Smooth muscle cell (in vitro differentiated cells): ENCODE measurements around the gene CCL3. TPM values are rescaled to one million over a fixed set of nuclear protein-coding genes. Genes with fewer than 3 reads are reported as not detected.

Source experiments
- DNase-seq: peaks from one replicate; lab custom pipeline; 2025; ENCODE audit not compliant: unreplicated experiment; lab: John Stamatoyannopoulos, UW
- H2AFZ ChIP-seq: fragments of 200-600 bp; sonication (generic); 2 replicates; pipeline ENCODE4 v1.6.0; 2016; ENCODE audit warnings: antibody characterized with exemption, low read depth, mild to moderate bottlenecking
- H3F3A ChIP-seq: fragments of 200-600 bp; sonication (generic); 2 replicates; pipeline ENCODE4 v1.6.0; 2017; ENCODE audit warnings: antibody characterized with exemption, low read depth
- H3K27ac ChIP-seq: fragments of 200-600 bp; sonication (generic); 2 replicates; pipeline ENCODE4 v1.5.1; 2016; ENCODE audit warnings: low read depth, mild to moderate bottlenecking
- H3K27me3 ChIP-seq: fragments of 200-600 bp; sonication (generic); 2 replicates; pipeline ENCODE4 v1.6.1; 2016; ENCODE audit warnings: low read depth, mild to moderate bottlenecking
- H3K36me3 ChIP-seq: fragments of 200-600 bp; sonication (generic); 2 replicates; pipeline ENCODE4 v1.5.1; 2016; ENCODE audit warnings: low read depth
- H3K4me1 ChIP-seq: fragments of 200-600 bp; sonication (generic); 2 replicates; pipeline ENCODE4 v1.5.1; 2016; ENCODE audit warnings: low read depth
- H3K4me2 ChIP-seq: fragments of 200-600 bp; sonication (generic); 2 replicates; pipeline ENCODE4 v1.6.0; 2016; ENCODE audit warnings: mild to moderate bottlenecking
- H3K4me3 ChIP-seq: fragments of 200-600 bp; sonication (generic); 2 replicates; pipeline ENCODE4 v1.5.1; 2016; ENCODE audit warnings: mild to moderate bottlenecking
- H3K79me2 ChIP-seq: fragments of 200-600 bp; sonication (generic); 2 replicates; pipeline ENCODE4 v1.6.0; 2016; ENCODE audit warnings: low read depth, mild to moderate bottlenecking
- H3K9ac ChIP-seq: fragments of 200-600 bp; sonication (generic); 2 replicates; pipeline ENCODE4 v1.6.0; 2016; ENCODE audit warnings: low read depth
- H3K9me3 ChIP-seq: fragments of 200-600 bp; sonication (generic); replicated peaks from 2 replicates; pipeline ENCODE4 v1.5.1; 2016; ENCODE audit warnings: low read depth
- H4K20me1 ChIP-seq: fragments of 200-600 bp; sonication (generic); 2 replicates; pipeline ENCODE4 v1.6.0; 2016; ENCODE audit warnings: low read depth
- CTCF ChIP-seq: fragments of 200-600 bp; sonication (generic); IDR thresholded peaks from 2 replicates; pipeline ENCODE4 v1.5.1; 2017; ENCODE audit warnings: borderline replicate concordance, mild to moderate bottlenecking, antibody characterized with exemption; ENCODE audit not compliant: insufficient read depth, poor library complexity, severe bottlenecking
- WGBS: methylation state at CpG from one replicate; pipeline ENCODE4 v1.1.7; 2016; ENCODE audit warnings: low lambda C conversion rate; 5-methylcytosine and 5-hydroxymethylcytosine counted together
- polyA plus RNA-seq: library from polyadenylated mRNA; unstranded; fragments of >200 nt; fragmentation: Nextera tagmentation; extraction: Ambion mirVana; gene quantifications from 2 replicates; pipeline ENCODE4 v1.2.1, GENCODE V29; 2016
- total RNA-seq: library from RNA; depleted of rRNA; stranded (reverse); fragments of >200 nt; gene quantifications from 2 replicates; pipeline ENCODE4 v1.2.3, GENCODE V29; 2014

CCL3 gene
- total and polyA plus RNA-seq, 2 experiments from 2014 or later = 0.63 to 1.3 TPM

- Histone ChIP-seq H3F3A (no peaks in the 10 kb centered on the region), H3K79me2 (no peaks in the 10 kb centered on the region), H4K20me1 (no peaks in the 10 kb centered on the region), H3K9me3 (no peaks in the 10 kb centered on the region), H3K27me3 (peaks cover 21% of the 10 kb centered on the region), H3K9ac (no peak overlapping the region), H2AFZ (no peak overlapping the region), H3K36me3 (no peaks in the 10 kb centered on the region), H3K4me2 (no peak overlapping the region), H3K27ac (no peak overlapping the region), H3K4me1 (no peaks in the 10 kb centered on the region), H3K4me3 (no peak overlapping the region)
- 76% methylated on average over 2 of the region's 2 CpGs for WGBS
- no peak for TF ChIP-seq CTCF
- no peak for DNase-seq
These were observed 41.5 kb upstream of the CCL3 start for GRCh38 chr17:36131421-36131820.

- Histone ChIP-seq H3K4me2 (no peak overlapping the region), H4K20me1 (no peaks in the 10 kb centered on the region), H2AFZ (no peak overlapping the region), H3K9me3 (no peaks in the 10 kb centered on the region), H3K4me1 (no peaks in the 10 kb centered on the region), H3K4me3 (no peak overlapping the region), H3F3A (no peaks in the 10 kb centered on the region), H3K79me2 (no peaks in the 10 kb centered on the region), H3K36me3 (no peaks in the 10 kb centered on the region), H3K27ac (no peak overlapping the region), H3K9ac (no peak overlapping the region), H3K27me3 (peaks cover 21% of the 10 kb centered on the region)
- WGBS = 75% methylated on average over 5 of the region's 5 CpGs
- no peak for DNase-seq
- TF ChIP-seq CTCF = no peak
These were observed 40.4 kb upstream of the CCL3 start for GRCh38 chr17:36130346-36130745.

GRCh38 chr17:36129616-36130015 is 39.7 kb upstream of the CCL3 start:
- no peaks in the 10 kb centered on the region for H3K9me3 ChIP-seq
- no peak for DNase-seq

More at GRCh38 chr17:36129616-36130015, 39.7 kb upstream of the CCL3 start:
- H3K79me2 ChIP-seq = no peaks in the 10 kb centered on the region
- no peak for TF ChIP-seq CTCF
- H3F3A ChIP-seq = no peaks in the 10 kb centered on the region
- no peak overlapping the region for H3K9ac ChIP-seq
- H3K27ac ChIP-seq = no peak overlapping the region
- peaks cover 21% of the 10 kb centered on the region for H3K27me3 ChIP-seq
- 85% methylated on average over 1 of the region's 1 CpG for WGBS
- no peaks in the 10 kb centered on the region for H3K4me1 ChIP-seq
- no peak overlapping the region for H2AFZ ChIP-seq
- H4K20me1 ChIP-seq = no peaks in the 10 kb centered on the region
- no peak overlapping the region for H3K4me2 ChIP-seq
- no peaks in the 10 kb centered on the region for H3K36me3 ChIP-seq
- H3K4me3 ChIP-seq = no peak overlapping the region
